Osteocyte (in vitro differentiated cells): ENCODE data around the gene WBP1L. TPM values are rescaled to one million over a fixed set of nuclear protein-coding genes. Genes with fewer than 3 reads are reported as not detected.
A peak's percentile ranks its signal among the peaks of the same experiment; 100 is the strongest.

Experiments used
- DNase-seq: peaks from one replicate; pipeline ENCODE4 v3.0.0; 2021; ENCODE audit warnings: mixed read lengths; ENCODE audit not compliant: unreplicated experiment; ENCODE audit errors: extremely low spot score
- H3K27ac Mint-ChIP-seq: one replicate; pipeline ENCODE4 v1.8.0; 2021; ENCODE audit warnings: mild to moderate bottlenecking, mixed read lengths; ENCODE audit not compliant: unreplicated experiment
- H3K27me3 Mint-ChIP-seq: one replicate; pipeline ENCODE4 v1.8.0; 2021; ENCODE audit warnings: mixed read lengths; ENCODE audit not compliant: unreplicated experiment
- H3K36me3 Mint-ChIP-seq: one replicate; pipeline ENCODE4 v1.8.0; 2021; ENCODE audit warnings: mixed read lengths; ENCODE audit not compliant: unreplicated experiment
- H3K4me1 Mint-ChIP-seq: one replicate; pipeline ENCODE4 v1.8.0; 2021; ENCODE audit warnings: mixed read lengths; ENCODE audit not compliant: unreplicated experiment
- H3K4me3 Mint-ChIP-seq: one replicate; pipeline ENCODE4 v1.8.0; 2021; ENCODE audit warnings: mild to moderate bottlenecking, moderate library complexity, mixed read lengths; ENCODE audit not compliant: unreplicated experiment
- H3K9me3 Mint-ChIP-seq: one replicate; pipeline ENCODE4 v1.8.0; 2021; ENCODE audit warnings: mixed read lengths; ENCODE audit not compliant: unreplicated experiment
- total RNA-seq: library from RNA; stranded (reverse); gene quantifications from 2 replicates; pipeline ENCODE4 v1.2.1, GENCODE V29; 2021
- TF ChIP-seq, protein P1 (sequence below): fragments of 200-600 bp; sonication (generic); IDR thresholded peaks from 2 replicates; pipeline ENCODE4 v1.5.0; 2021; ENCODE audit warnings: antibody characterized with exemption, mild to moderate bottlenecking, moderate library complexity

Gene WBP1L
- total RNA-seq, 1 donor from 2014 or later, result 66.7 TPM

GRCh38 chr10:102801496-102801895 is 57.7 kb downstream of the WBP1L start:
- Mint-ChIP-seq H3K27ac (peak overlapping the region; percentile 89), H3K27me3 (no peaks in the 10 kb centered on the region), H3K4me1 (peaks cover 67% of the 10 kb centered on the region), H3K36me3 (peaks cover 22% of the 10 kb centered on the region), H3K9me3 (peaks cover 4% of the 10 kb centered on the region), H3K4me3 (no peak overlapping the region)
- TF ChIP-seq, protein P1, sequence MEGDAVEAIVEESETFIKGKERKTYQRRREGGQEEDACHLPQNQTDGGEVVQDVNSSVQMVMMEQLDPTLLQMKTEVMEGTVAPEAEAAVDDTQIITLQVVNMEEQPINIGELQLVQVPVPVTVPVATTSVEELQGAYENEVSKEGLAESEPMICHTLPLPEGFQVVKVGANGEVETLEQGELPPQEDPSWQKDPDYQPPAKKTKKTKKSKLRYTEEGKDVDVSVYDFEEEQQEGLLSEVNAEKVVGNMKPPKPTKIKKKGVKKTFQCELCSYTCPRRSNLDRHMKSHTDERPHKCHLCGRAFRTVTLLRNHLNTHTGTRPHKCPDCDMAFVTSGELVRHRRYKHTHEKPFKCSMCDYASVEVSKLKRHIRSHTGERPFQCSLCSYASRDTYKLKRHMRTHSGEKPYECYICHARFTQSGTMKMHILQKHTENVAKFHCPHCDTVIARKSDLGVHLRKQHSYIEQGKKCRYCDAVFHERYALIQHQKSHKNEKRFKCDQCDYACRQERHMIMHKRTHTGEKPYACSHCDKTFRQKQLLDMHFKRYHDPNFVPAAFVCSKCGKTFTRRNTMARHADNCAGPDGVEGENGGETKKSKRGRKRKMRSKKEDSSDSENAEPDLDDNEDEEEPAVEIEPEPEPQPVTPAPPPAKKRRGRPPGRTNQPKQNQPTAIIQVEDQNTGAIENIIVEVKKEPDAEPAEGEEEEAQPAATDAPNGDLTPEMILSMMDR, result no peak
- DNase-seq, result no peak

GRCh38 chr10:102801978-102802377 is 58.2 kb downstream of the WBP1L start:
- Mint-ChIP-seq H3K36me3 (peaks cover 25% of the 10 kb centered on the region), H3K4me3 (no peak overlapping the region), H3K27me3 (no peaks in the 10 kb centered on the region), H3K27ac (peak overlapping the region; percentile 99), H3K4me1 (peaks cover 67% of the 10 kb centered on the region), H3K9me3 (peaks cover 4% of the 10 kb centered on the region)
- DNase-seq, result no peak
- TF ChIP-seq, protein P1, result no peak

DNA sequence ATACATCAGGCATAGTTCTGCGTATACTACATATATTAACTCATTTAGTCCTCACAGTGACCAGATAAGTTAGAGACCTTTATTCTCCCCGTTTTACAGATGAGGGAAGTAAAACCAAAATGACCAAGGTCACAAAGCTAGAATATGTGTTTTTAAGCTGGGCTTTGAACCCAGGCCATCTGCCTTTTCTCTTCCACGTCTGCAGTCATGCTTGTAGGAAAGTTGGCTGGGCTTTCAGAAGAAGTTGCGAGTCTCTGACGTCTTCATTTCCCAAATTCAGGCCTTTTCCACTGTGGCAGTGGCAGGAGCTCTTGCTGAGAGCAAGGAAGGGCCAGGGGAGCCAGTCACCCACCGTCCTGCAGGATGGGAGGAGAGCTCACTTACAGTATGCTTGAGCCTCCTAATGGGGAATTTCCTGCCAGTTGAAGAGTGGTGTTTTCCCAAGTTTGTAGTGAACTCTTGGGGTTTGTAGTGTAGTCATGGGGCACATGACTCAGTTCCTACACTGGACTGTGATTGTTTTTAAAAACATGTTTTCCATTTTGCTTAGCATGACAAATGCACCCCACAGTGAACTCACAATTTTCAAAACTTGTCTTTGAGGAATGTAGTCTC is 59.3 kb downstream of the WBP1L start:
- no peak for DNase-seq
- peak overlapping the region; percentile 99 for H3K27ac Mint-ChIP-seq
- H3K4me1 Mint-ChIP-seq, result peaks cover 60% of the 10 kb centered on the region

DNA sequence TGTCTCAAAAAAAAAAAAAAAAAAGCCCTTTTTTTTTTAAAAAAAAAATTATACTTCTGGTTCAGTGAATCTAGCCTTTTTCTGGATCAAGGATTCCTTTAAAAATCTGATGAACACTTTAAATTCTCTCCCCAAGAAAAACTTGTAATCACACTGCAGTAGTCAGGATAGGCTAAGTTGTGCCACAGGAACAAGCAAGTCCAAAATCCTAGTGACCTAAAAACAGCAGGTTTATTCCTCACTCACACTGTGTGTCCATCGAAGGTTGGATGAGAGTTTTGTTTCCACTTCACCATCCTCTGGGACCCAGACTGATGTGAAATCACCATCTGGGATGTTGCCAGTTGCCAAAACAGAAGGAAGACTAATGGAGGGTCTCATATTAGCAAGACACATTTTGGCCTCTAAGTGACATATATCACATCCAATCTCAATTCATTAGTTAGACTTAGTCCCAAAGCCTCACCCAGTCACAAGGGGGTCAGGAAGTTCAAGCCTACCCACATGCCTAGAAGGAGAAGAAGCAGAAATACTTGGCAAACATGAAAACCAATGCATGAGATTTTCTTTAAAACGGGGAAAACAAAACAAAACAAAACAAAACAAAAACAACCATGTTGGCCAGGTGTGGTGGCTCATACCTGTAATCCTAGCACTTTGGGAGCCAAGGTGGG is 60.8 kb downstream of the WBP1L start:
- no peak for DNase-seq
- Mint-ChIP-seq H3K27me3 (no peaks in the 10 kb centered on the region), H3K9me3 (peaks cover 4% of the 10 kb centered on the region), H3K27ac (peak overlapping the region; percentile 83), H3K36me3 (peaks cover 21% of the 10 kb centered on the region), H3K4me1 (peaks cover 64% of the 10 kb centered on the region), H3K4me3 (no peak overlapping the region)
- TF ChIP-seq, protein P1, result no peak

More for the DNA sequence above, 59.3 kb downstream of the WBP1L start:
- Mint-ChIP-seq H3K36me3 (peaks cover 19% of the 10 kb centered on the region), H3K4me3 (peak overlapping the region; percentile 59), H3K27me3 (no peaks in the 10 kb centered on the region), H3K9me3 (peaks cover 4% of the 10 kb centered on the region)
- TF ChIP-seq, protein P1, result no peak

- H3K27ac Mint-ChIP-seq, result peak overlapping the region; percentile 75
- peaks cover 4% of the 10 kb centered on the region for H3K9me3 Mint-ChIP-seq
- TF ChIP-seq, protein P1, result no peak
Measured at GRCh38 chr10:102808380-102808779, 64.6 kb downstream of the WBP1L start.

More at GRCh38 chr10:102808380-102808779, 64.6 kb downstream of the WBP1L start:
- Mint-ChIP-seq H3K4me3 (no peak overlapping the region), H3K4me1 (peaks cover 34% of the 10 kb centered on the region), H3K36me3 (peaks cover 37% of the 10 kb centered on the region), H3K27me3 (no peaks in the 10 kb centered on the region)
- no peak for DNase-seq
